Measurements from ENCODE around the gene GPRIN3. TPM values are rescaled to one million over a fixed set of nuclear protein-coding genes. Genes with fewer than 3 reads are reported as not detected.

Gene GPRIN3
- total RNA-seq, 4 donors from 2014 or later: 2.4 to 4.3 (median 2.7) TPM

GRCh38 chr4:89284828-89285227 is 22.8 kb downstream of the GPRIN3 start:
- Histone ChIP-seq H3K9me3 (no peaks in the 10 kb centered on the region), H3K4me1 (no peaks in the 10 kb centered on the region), H3K27ac (no peak overlapping the region), H3K36me3 (no peaks in the 10 kb centered on the region), H3K4me3 (no peak overlapping the region), H3K27me3 (no peaks in the 10 kb centered on the region)
- ATAC-seq: peak; percentile 66
- TF ChIP-seq POLR2A (IDR thresholded peaks at IDR 0.05) (no peak), CTCF (IDR thresholded peaks at IDR 0.05) (no peak), POLR2AphosphoS5 (IDR thresholded peaks at IDR 0.05) (no peak), EP300 (IDR thresholded peaks at IDR 0.05) (no peak)
- WGBS, 2 donors (ENCODE audit: low coverage in 1 of 2): no CpG with 5 or more reads among the region's 3 CpGs

GRCh38 chr4:89284020-89284424 is 23.6 kb downstream of the GPRIN3 start:
- Histone ChIP-seq H3K4me3 (no peak overlapping the region), H3K27ac (no peak overlapping the region), H3K4me1 (no peaks in the 10 kb centered on the region), H3K27me3 (no peaks in the 10 kb centered on the region), H3K36me3 (no peaks in the 10 kb centered on the region), H3K9me3 (no peaks in the 10 kb centered on the region)
- no peak for ATAC-seq
- no peak for TF ChIP-seq EP300 (IDR thresholded peaks at IDR 0.05)
- 92 to 96% methylated on average over 2 of the region's 2 CpGs for WGBS, 2 donors (ENCODE audit: low coverage in 1 of 2)

GRCh38 chr4:89283226-89284009 is 24.2 kb downstream of the GPRIN3 start:
- Histone ChIP-seq H3K27me3 (no peaks in the 10 kb centered on the region), H3K27ac (no peak overlapping the region), H3K4me1 (no peaks in the 10 kb centered on the region), H3K4me3 (no peak overlapping the region), H3K9me3 (no peaks in the 10 kb centered on the region), H3K36me3 (no peaks in the 10 kb centered on the region)
- TF ChIP-seq POLR2AphosphoS5 (IDR thresholded peaks at IDR 0.05): no peak
- TF ChIP-seq EP300 (IDR thresholded peaks at IDR 0.05): no peak
- no peak for TF ChIP-seq POLR2A (IDR thresholded peaks at IDR 0.05)
- no peak for TF ChIP-seq CTCF (IDR thresholded peaks at IDR 0.05)
- WGBS, 2 donors (ENCODE audit: low coverage in 1 of 2): 94 to 100% methylated on average over 2 to 5 of the region's 5 CpGs
- ATAC-seq: no peak

- Histone ChIP-seq H3K27ac (no peak overlapping the region), H3K36me3 (no peaks in the 10 kb centered on the region), H3K9me3 (no peaks in the 10 kb centered on the region), H3K27me3 (no peaks in the 10 kb centered on the region), H3K4me1 (no peaks in the 10 kb centered on the region), H3K4me3 (no peak overlapping the region)
- no peak for TF ChIP-seq POLR2AphosphoS5 (IDR thresholded peaks at IDR 0.05)
- no peak for TF ChIP-seq EP300 (IDR thresholded peaks at IDR 0.05)
- no peak for TF ChIP-seq POLR2A (IDR thresholded peaks at IDR 0.05)
- no peak for TF ChIP-seq CTCF (IDR thresholded peaks at IDR 0.05)
- WGBS, 2 donors (ENCODE audit: low coverage in 1 of 2): 76 to 88% methylated on average over 4 of the region's 4 CpGs
- no peak for ATAC-seq
Measured at GRCh38 chr4:89279385-89279784, 28.2 kb downstream of the GPRIN3 start.

- H3K4me1 ChIP-seq: no peaks in the 10 kb centered on the region
- H3K27ac ChIP-seq: no peak overlapping the region
- no peaks in the 10 kb centered on the region for H3K27me3 ChIP-seq
- 94% methylated on average over 5 of the region's 5 CpGs; no CpG with 5 or more reads in 1 of the 2 donors for WGBS, 2 donors (ENCODE audit: low coverage in 1 of 2)
- TF ChIP-seq POLR2AphosphoS5 (IDR thresholded peaks at IDR 0.05) (no peak), POLR2A (IDR thresholded peaks at IDR 0.05) (no peak), EP300 (IDR thresholded peaks at IDR 0.05) (no peak), CTCF (IDR thresholded peaks at IDR 0.05) (no peak)
- H3K4me3 ChIP-seq: no peak overlapping the region
- H3K36me3 ChIP-seq: no peaks in the 10 kb centered on the region
- no peak for ATAC-seq
- H3K9me3 ChIP-seq: no peaks in the 10 kb centered on the region
Measured at GRCh38 chr4:89277412-89277811, 30.2 kb downstream of the GPRIN3 start.
